HEK293T (cell line): ENCODE results near the gene PEX7.

Source experiments
- ARNT ChIP-seq: fragments of 450-650 bp; IDR thresholded peaks from 2 replicates; pipeline ENCODE4 v1.6.1; 2017; ENCODE audit warnings: mild to moderate bottlenecking
- BHLHE40 ChIP-seq: fragments of 450-650 bp; IDR thresholded peaks from 2 replicates; pipeline ENCODE4 v1.6.1; 2016; ENCODE audit warnings: mild to moderate bottlenecking, moderate library complexity, borderline replicate concordance
- CTBP1 ChIP-seq: fragments of 450-650 bp; IDR thresholded peaks from 2 replicates; pipeline ENCODE4 v1.6.1; 2016; ENCODE audit warnings: borderline replicate concordance
- FOXA1 ChIP-seq: fragments of 450-650 bp; IDR thresholded peaks from 2 replicates; pipeline ENCODE4 v1.6.1; 2016; ENCODE audit warnings: mild to moderate bottlenecking
- FOXK2 ChIP-seq: fragments of 450-650 bp; IDR thresholded peaks from 2 replicates; pipeline ENCODE4 v1.6.1; 2016; ENCODE audit warnings: mild to moderate bottlenecking
- FOXM1 ChIP-seq: fragments of 450-650 bp; IDR thresholded peaks from 2 replicates; pipeline ENCODE4 v1.6.1; 2017; ENCODE audit warnings: mild to moderate bottlenecking, borderline replicate concordance
- HDGF ChIP-seq: fragments of 450-650 bp; IDR thresholded peaks from 2 replicates; pipeline ENCODE4 v1.6.1; 2017; ENCODE audit warnings: antibody characterized with exemption, borderline replicate concordance
- L3MBTL2 ChIP-seq: fragments of 450-650 bp; conservative IDR thresholded peaks from 2 replicates; pipeline ENCODE4 v1.6.1; 2016; ENCODE audit warnings: mild to moderate bottlenecking
- NFRKB ChIP-seq: fragments of 450-650 bp; IDR thresholded peaks from 2 replicates; pipeline ENCODE4 v1.6.1; 2016; ENCODE audit warnings: mild to moderate bottlenecking, moderate library complexity
- SP1 ChIP-seq: fragments of 450-650 bp; IDR thresholded peaks from 2 replicates; pipeline ENCODE4 v1.6.1; 2017
- SUZ12 ChIP-seq: fragments of 450-650 bp; IDR thresholded peaks from 2 replicates; pipeline ENCODE4 v1.6.1; 2016; ENCODE audit warnings: mild to moderate bottlenecking
- TARDBP ChIP-seq: fragments of 450-650 bp; IDR thresholded peaks from 2 replicates; pipeline ENCODE4 v1.6.1; 2016
- ZNF384 ChIP-seq: fragments of 450-650 bp; IDR thresholded peaks from 2 replicates; pipeline ENCODE4 v1.6.1; 2016
- TF ChIP-seq, protein P1 (sequence below): fragments of 450-650 bp; IDR thresholded peaks from 2 replicates; pipeline ENCODE4 v1.6.1; 2016

DNA sequence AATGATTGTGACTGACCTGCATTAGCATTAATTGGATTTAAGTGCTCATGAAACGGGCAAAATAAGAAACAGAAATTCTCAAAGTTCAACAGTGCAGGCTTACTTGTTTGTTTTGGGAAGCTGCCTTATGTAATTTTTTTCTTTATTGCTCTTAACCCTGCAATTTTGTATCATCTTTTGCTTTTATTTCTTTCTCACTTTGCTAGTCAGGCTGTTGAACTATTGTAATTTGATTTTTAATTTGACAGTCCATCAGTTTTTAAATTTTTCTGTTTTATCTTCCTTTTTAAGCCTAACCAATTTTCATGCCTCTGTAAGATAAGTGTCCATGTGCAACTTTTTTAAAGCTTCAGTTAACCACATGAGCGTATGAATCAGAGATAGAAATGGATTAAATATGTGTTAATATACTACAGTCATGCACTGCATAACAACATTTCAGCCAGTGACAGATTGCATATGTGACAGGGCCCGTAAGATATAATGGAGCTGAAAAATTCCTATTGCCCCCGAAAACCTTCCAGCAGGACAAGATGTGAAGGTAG, 44.6 kb downstream of the PEX7 start:
- no peak for TF ChIP-seq CTBP1
- TF ChIP-seq L3MBTL2 = no peak
- no peak for TF ChIP-seq ARNT
- no peak for TF ChIP-seq FOXM1
- no peak for TF ChIP-seq FOXA1
- TF ChIP-seq FOXK2 = no peak
- TF ChIP-seq BHLHE40 = no peak
- no peak for TF ChIP-seq SP1
- no peak for TF ChIP-seq TARDBP
- no peak for TF ChIP-seq HDGF
- no peak for TF ChIP-seq NFRKB
- TF ChIP-seq, protein P1, sequence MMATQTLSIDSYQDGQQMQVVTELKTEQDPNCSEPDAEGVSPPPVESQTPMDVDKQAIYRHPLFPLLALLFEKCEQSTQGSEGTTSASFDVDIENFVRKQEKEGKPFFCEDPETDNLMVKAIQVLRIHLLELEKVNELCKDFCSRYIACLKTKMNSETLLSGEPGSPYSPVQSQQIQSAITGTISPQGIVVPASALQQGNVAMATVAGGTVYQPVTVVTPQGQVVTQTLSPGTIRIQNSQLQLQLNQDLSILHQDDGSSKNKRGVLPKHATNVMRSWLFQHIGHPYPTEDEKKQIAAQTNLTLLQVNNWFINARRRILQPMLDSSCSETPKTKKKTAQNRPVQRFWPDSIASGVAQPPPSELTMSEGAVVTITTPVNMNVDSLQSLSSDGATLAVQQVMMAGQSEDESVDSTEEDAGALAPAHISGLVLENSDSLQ = no peak
- TF ChIP-seq SUZ12 = no peak
- no peak for TF ChIP-seq ZNF384
